ENCODE measurements around the gene CHIT1. TPM values are rescaled to one million over a fixed set of nuclear protein-coding genes. Genes with fewer than 3 reads are reported as not detected.

The CHIT1 gene
- total and polyA plus RNA-seq, 2 of the 8 experiments (the other 6 are each of a cell fraction or from before 2014, with no cell fraction given): not detected

GRCh38 chr1:203210988-203211387 lies 18.5 kb downstream of the CHIT1 start (continued):
- no peak for TF ChIP-seq KDM4A (IDR thresholded peaks at IDR 0.05; ENCODE audit: low read depth, low read length, severe bottlenecking)

GRCh38 chr1:203210350-203210749 lies 19.1 kb downstream of the CHIT1 start:
- H2BK5ac ChIP-seq (ENCODE audit: low read depth, low read length): no peak overlapping the region
- no peak overlapping the region for H4K8ac ChIP-seq (ENCODE audit: extremely low read depth, insufficient read depth, low read length)
- no peaks in the 10 kb centered on the region for H3K79me2 ChIP-seq (ENCODE audit: control insufficient read depth in 1 of 2, insufficient read depth in 2 of 2, low read length in 2 of 2)
- H3K4me3 ChIP-seq (ENCODE audit: extremely low read depth in 1 of 4, insufficient read depth in 2 of 4, low read depth in 3 of 4, low read length in 4 of 4): no peak overlapping the region
- H3K27me3 ChIP-seq (replicated peaks in 1 of 4; ENCODE audit: control insufficient read depth in 3 of 4, extremely low read depth in 1 of 4, insufficient read depth in 3 of 4, low read length in 3 of 4): no peaks in the 10 kb centered on the region
- no peaks in the 10 kb centered on the region for H3K23me2 ChIP-seq (ENCODE audit: low read depth, low read length)
- peaks cover 0 to 5% (median 0%) of the 10 kb centered on the region in 4 experiments; a peak in 2 of 7 replicates for H3K4me1 ChIP-seq (replicated peaks in 1 of 4; ENCODE audit: control insufficient read depth in 3 of 4, insufficient read depth in 4 of 4, low read length in 3 of 4)
- no peak overlapping the region for H2AK5ac ChIP-seq (ENCODE audit: low read depth, low read length)
- no peak overlapping the region for H3K4me2 ChIP-seq (ENCODE audit: insufficient read depth in 1 of 2, low read depth in 2 of 2, low read length in 2 of 2)
- no peak overlapping the region for H2BK15ac ChIP-seq (ENCODE audit: low read length)
- H4K20me1 ChIP-seq (replicated peaks in 1 of 2; ENCODE audit: control insufficient read depth in 1 of 2, insufficient read depth in 2 of 2, low read length in 2 of 2): no peaks in the 10 kb centered on the region
- H3K14ac ChIP-seq (ENCODE audit: insufficient read length): no peak overlapping the region
- H3K4ac ChIP-seq (replicated peaks; ENCODE audit: insufficient read length, low read depth, low read length): no peak overlapping the region
- no peak overlapping the region for H3K18ac ChIP-seq (ENCODE audit: extremely low read depth, low read length)
- ChIA-PET POLR2A (ENCODE audit: partially characterized antibody) (no interaction called here), CTCF (ENCODE audit: partially characterized antibody) (interaction anchor here (1.4 to 18.1 kb wide), 6 partner anchors 32 to 168 kb away, joined by 3 to 479 read pairs (median 126); partner anchors contain the start of genes ADORA1 and MYOG)
- no peaks in the 10 kb centered on the region for H3K79me1 ChIP-seq (ENCODE audit: low read depth, low read length)
- no peak overlapping the region for H4K91ac ChIP-seq (replicated peaks; ENCODE audit: insufficient read length, low read length)
- H2BK12ac ChIP-seq (ENCODE audit: low read depth, low read length): no peak overlapping the region
- no peak overlapping the region for H4K5ac ChIP-seq (ENCODE audit: insufficient read length, low read depth, low read length)
- TF ChIP-seq RXRA (IDR thresholded peaks at IDR 0.05; ENCODE audit: insufficient read depth, low read depth, low read length) (no peak), MAFK (IDR thresholded peaks at IDR 0.05; ENCODE audit: low read depth, low read length) (no peak), SP1 (IDR thresholded peaks at IDR 0.05; ENCODE audit: low read depth, low read length) (no peak), RFX5 (IDR thresholded peaks at IDR 0.05; ENCODE audit: borderline replicate concordance, low read depth, low read length) (no peak), E2F6 (IDR thresholded peaks at IDR 0.05) (no peak), ATF2 (IDR thresholded peaks at IDR 0.05; ENCODE audit: low read length) (no peak), CBX5 (IDR thresholded peaks at IDR 0.05; ENCODE audit: low read depth, low read length) (no peak), SIRT6 (IDR thresholded peaks at IDR 0.05; ENCODE audit: low read length) (no peak), SRF (IDR thresholded peaks at IDR 0.05; ENCODE audit: low read depth, low read length) (no peak)
- H3K9me3 ChIP-seq (ENCODE audit: insufficient read depth in 2 of 2, low read depth in 1 of 2, low read length in 1 of 2): no peaks in the 10 kb centered on the region
- DNase-seq (ENCODE audit: low read depth in 1 of 2, low spot score in 2 of 2) (no peak), FAIRE-seq (no peak)
- H3K56ac ChIP-seq (replicated peaks; ENCODE audit: insufficient read length, low read depth, low read length): no peak overlapping the region
- no peak overlapping the region for H2AFZ ChIP-seq (ENCODE audit: low read length)
- H3K27ac ChIP-seq (ENCODE audit: low read depth, low read length): no peak overlapping the region
- no peak overlapping the region for H3K23ac ChIP-seq (ENCODE audit: insufficient read length)
- no peak overlapping the region for H2BK120ac ChIP-seq (replicated peaks; ENCODE audit: low read depth, low read length)
- H3K36me3 ChIP-seq (ENCODE audit: control insufficient read depth in 2 of 4, insufficient read depth in 4 of 4, low read length in 3 of 4): no peaks in the 10 kb centered on the region
- H3K9ac ChIP-seq (replicated peaks in 1 of 4; ENCODE audit: extremely low read depth in 1 of 4, low read depth in 3 of 4, low read length in 3 of 4): no peak overlapping the region
- H2BK20ac ChIP-seq (ENCODE audit: low read length): no peak overlapping the region

All from H1 (cell line).